NCI-H524 treated with DMSO at 0.1 percent for 48 hours (cell line): ENCODE results near the gene PILRA.
"Not testable (repeated sequence)": the region's sequence is repeated elsewhere in the genome, so short reads cannot be mapped to it uniquely, and the experiment has no call there.

Experiments
- DNase-seq: peaks from one replicate; lab custom pipeline; 2025; lab: John Stamatoyannopoulos, UW

Gene PILRA

GRCh38 chr7:100373261-100373831 is at the start of gene PILRA:
PILRA (plus strand) TSS chr7:100373487; CDS start chr7:100373657, 170 bp downstream.
- DNase-seq: no peak

DNA sequence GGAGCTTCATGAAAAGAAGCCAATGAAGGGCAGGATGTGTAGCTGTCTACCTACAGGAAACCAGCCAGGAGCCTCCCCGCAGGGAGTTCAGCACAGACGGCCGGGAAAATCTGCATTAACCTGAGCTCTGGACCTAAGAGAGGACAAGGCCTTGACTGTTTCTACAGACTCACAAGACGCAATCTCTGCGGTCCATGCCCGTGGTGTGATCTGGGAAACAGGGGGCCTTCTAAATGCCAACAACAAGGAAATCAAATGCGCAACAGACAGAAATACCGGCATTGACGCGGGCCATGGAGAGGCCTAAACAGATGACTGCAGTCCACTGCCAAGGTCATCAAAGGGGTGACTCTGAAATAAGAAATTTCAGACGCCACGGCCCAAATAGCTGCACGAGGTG is 49.1 kb upstream of the PILRA start:
- not testable (repeated sequence) for DNase-seq

GRCh38 chr7:100325671-100326070 is 47.6 kb upstream of the PILRA start:
- DNase-seq: not testable (repeated sequence)

- DNase-seq: not testable (repeated sequence)
Observed at GRCh38 chr7:100326914-100327313, 46.4 kb upstream of the PILRA start.

DNA sequence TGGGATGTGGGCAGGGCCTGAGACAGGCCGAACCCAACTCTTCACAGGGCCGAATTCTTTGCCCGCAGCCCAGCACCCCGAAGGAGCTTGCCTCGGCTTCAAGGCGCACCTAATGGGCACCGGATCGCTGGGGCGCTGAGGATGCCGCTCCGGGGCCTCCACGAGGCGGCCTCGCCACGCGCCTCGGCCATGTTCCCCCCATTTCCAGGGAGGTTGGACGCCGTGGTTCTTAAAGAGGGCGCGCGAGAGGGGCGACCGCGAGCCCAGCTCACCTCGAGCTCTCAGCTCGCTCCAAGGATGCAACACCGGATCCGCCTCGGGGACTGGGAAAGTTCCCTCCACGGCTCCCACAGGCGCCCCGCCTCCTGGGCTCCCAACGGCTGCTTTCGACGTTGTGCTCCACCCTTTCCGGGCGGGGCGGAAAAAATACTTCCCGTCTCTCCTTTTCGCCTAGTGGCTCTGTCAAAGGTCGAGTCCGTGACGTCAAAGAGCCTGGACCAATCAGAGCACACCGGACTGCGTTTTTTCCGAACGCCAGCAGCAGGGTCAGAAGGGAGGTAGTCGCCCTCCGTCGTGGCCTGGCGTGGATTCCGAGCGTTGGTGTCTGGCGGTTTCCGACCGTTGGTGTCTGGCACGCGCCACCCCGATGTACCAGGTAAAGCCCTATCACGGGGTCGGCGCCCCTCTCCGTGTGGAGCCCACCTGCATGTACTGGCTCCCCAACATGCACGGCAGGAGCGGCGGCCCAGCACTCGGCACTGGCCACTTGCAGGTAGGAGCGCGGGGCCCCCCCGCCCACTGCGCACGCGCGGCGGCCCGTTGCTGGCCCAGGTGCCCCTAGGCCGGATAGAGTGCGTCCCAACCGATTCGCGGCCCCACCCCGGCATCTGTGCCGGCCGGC is 37.5 kb upstream of the PILRA start:
- DNase-seq: peak; percentile 63

DNA sequence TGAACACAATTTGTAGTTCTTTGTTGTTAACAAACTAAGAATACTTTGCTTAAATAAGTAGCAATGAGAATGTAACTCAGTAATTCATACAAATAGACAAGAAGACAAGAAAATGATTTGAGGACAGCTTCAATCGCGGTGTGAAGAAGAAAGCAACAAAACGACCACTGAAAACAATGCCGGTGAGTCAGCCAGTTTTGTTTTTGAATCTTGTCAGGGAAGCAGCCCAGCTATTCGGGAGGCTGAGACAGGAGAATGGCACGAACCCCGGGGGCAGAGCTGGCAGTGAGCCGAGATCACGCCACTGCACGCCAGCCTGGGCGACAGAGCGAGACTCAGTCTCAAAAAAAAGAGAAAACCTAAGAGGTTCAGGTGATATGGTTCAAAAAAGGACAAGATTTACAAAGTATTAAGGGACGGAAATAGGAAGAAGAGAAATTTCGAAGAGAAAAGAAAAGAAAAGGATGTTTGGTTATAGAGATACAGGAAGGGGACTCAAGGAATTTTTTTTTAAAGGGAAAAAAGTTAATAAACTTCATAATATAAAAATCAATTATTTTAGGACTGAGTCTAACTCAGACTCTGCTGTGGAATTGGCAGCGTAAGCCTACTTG is 35.1 kb upstream of the PILRA start:
- DNase-seq: not testable (repeated sequence)

DNA sequence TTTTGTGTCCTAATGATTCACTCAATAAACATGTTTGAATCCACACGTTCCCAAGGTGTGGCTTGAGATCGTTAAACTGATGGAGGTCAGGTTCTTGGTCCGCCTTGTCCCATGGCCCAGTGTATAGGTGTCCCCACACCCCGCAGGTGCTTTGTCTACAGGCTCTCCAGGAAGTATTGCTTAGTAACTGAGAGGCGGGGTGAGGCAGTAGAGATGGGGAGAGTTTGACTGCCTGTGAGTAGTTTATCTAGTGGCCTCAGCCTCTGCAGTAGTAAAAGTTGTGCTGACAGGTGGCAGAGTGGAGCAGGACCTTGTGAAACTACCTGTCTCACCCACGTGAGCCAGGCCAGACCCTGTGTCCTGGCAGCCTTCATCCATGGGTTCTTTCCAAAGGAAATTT is 32.0 kb upstream of the PILRA start:
- DNase-seq: not testable (repeated sequence)

DNA sequence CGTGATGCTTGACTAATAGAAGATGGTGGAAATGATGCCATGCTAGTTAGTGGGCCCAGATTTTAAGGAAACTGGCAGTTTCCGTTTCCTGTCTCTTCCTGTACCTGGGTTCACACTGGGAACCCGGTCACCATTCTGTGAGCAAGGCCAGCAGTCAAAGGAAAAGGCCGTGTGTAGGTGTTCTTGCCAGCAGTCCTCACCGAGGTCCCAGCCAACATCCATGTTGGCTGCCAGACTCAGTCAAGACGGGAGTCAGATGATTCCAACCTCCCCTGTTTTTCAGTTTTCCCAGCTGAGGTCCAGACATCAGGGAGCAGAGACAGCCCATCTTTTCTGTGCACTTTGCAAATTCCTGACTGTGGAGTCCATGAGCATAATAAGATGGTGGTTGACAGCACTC is 30.5 kb upstream of the PILRA start:
- no peak for DNase-seq

DNA sequence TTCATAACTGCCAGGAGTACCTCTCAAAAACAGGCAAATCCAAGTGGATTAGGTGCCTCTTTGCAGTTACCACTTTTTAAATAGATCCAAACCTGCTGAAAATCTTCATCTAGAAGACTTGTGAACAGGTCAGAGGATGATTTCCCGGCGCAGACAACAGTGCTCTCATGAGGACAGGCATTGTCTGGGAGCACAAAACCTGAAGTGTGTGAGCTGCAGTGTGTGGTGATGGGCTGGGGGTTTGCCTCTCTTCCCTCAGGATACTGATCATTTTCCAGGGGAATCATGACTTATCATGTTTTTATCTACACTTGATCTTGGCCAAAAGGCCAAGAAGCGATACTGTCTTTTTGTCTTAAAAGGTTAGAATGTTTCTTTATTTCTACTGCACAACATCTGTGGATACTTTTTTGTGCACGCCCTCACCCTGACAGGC is 29.1 kb upstream of the PILRA start:
- DNase-seq: not testable (repeated sequence)

GRCh38 chr7:100344560-100345287 is 28.6 kb upstream of the PILRA start:
- not testable (repeated sequence) for DNase-seq

- DNase-seq: not testable (repeated sequence)
Observed at GRCh38 chr7:100345288-100345672, 28.0 kb upstream of the PILRA start.

GRCh38 chr7:100346921-100347320 is 26.4 kb upstream of the PILRA start:
- no peak for DNase-seq

DNA sequence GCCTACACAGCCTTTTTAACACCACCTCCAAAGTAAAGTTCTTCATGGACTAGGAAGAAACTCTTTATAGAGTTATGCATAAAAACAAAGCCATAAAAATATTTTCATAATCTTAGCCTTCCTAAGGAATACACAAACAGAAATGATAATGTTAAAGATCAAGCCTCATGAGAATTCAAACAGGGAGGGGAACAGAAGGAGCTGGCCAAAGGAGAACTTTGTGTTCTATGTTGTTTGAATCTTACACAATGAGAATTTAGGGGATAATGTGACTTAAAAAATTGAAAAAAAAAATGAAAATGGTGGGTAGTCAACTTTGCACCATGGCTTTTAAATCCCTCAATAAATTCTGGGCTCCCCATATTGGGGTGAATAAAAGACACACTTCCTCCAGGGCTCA is 24.5 kb upstream of the PILRA start:
- DNase-seq: no peak

- DNase-seq: no peak
Observed at GRCh38 chr7:100349757-100350156, 23.5 kb upstream of the PILRA start.

DNA sequence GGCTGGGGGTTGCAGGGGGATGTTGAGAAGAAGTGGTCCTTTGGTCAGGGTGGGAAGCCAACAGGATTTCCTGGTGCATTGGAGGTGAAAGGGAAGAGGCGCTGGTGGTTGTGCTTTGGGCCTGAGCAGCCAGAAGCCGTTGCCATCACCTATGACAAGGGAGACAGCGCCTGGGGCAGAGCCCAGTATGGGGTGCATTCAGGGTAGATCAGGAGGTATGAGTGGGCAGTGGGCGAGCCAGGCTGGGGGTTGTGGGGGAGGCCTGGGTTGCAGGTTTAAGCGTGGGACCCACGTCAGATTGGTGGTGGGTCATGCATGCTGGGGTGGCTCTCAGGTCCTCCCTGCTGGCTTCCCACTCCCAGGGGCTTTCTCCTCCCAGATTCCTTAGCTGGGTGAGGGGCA is 21.6 kb upstream of the PILRA start:
- no peak for DNase-seq

DNA sequence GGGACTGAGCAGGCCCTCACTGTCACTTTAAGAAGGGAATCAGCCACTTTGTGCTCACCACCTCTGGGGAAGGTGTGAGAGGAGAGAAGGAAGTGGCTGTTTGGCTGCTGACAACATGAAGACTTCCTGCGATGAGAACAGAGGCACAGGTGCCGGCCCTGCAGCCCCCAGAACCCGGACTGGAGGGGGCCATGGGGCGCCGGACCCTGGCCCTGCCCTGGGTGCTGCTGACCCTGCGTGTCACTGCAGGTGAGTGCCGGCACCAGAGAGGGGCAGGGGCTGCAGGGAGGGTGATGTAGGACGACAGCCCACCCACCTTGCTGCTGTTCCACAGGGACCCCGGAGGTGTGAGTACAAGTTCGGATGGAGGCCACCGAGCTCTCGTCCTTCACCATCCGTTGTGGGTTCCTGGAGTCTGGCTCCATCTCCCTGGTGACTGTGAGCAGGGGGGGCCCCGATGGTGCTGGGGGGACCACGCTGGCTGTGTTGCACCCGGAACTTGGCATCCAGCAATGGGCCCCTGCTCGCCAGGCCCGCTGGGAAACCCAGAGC is 21.0 kb upstream of the PILRA start:
- not testable (repeated sequence) for DNase-seq

- no peak for DNase-seq
Observed at GRCh38 chr7:100352984-100353684, 20.2 kb upstream of the PILRA start.

- DNase-seq: no peak
Observed at GRCh38 chr7:100353685-100354330, 19.5 kb upstream of the PILRA start.

GRCh38 chr7:100356416-100357068 is 16.7 kb upstream of the PILRA start:
- no peak for DNase-seq

DNA sequence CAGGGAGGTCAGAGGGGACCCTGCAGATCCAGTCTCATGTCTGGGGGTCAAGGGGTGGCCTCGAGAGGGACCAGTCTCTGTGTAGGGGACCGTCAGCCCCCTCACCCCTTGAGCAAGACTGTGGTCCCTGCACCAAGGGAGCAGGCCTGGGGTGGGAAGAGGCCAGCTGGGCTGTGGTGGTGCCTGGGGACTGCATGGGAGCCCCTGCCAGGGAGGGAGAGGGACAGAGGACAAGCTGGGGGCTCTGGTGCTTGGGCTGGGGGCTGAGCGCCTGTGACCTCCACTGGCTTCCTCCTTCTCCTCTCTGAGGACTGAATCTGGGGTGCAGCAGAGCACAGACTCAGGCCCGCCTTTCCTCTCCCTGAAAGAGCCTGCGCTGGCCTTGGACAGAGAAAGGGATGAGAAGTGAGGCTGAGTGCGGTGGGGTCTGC is 16.1 kb upstream of the PILRA start:
- no peak for DNase-seq
